ENCODE results near the gene NRIP1.

GRCh38 chr21:15001857-15002606 lies 62.8 kb downstream of the NRIP1 start:
- TF ChIP-seq CTCF (IDR thresholded peaks at IDR 0.05) (no peak), POLR2AphosphoS5 (IDR thresholded peaks at IDR 0.05; ENCODE audit: low read depth, low read length) (no peak)
